COLO668 (cell line): Measurements from ENCODE around the gene SYS1.

Source experiments
- DNase-seq: peaks from one replicate; lab custom pipeline; 2025; ENCODE audit not compliant: unreplicated experiment; lab: John Stamatoyannopoulos, UW

SYS1 gene

DNA sequence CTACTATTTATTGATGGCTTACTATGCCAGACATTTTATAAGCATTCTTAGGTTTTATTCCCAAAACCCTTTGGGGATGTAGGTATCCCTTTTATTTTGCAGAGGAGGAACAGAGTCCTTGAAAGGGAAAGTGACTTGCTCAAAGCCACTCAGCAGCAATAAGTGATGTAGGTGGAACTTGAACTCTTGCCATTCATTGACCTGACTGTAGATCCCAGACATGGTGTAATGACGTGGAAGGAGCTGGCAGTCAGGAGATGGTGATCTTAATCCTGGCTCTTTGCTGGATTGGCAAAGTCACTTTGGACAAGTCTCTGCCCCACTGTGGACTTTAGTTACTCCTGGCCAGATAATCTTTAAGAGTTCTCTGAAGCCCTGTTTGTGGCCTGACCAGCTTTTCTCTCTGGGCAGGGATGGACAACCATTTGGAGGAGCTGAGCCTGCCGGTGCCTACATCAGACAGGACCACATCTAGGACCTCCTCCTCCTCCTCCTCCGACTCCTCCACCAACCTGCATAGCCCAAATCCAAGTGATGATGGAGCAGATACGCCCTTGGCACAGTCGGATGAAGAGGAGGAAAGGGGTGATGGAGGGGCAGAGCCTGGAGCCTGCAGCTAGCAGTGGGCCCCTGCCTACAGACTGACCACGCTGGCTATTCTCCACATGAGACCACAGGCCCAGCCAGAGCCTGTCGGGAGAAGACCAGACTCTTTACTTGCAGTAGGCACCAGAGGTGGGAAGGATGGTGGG, 46.7 kb downstream of the SYS1 start:
- DNase-seq: no peak

DNA sequence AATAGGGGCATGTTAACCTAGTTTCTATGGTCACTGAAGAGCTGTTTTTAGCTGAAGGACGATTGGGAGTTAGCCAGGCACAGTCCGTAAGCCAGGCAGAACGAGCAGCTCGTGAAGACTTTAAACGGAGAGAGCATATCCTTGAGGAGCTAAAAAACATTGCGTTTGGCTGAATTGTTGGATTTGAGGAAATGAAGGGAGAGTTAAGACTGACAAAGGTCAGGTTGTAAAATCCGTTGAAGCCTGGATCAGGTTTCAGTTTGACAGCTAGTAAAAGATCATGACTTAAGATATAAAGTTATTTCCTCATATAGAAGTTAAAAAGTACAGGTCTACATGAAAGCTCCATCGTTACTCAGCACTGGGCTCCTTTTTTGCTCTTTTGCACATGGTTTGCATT, 47.9 kb downstream of the SYS1 start:
- no peak for DNase-seq

DNA sequence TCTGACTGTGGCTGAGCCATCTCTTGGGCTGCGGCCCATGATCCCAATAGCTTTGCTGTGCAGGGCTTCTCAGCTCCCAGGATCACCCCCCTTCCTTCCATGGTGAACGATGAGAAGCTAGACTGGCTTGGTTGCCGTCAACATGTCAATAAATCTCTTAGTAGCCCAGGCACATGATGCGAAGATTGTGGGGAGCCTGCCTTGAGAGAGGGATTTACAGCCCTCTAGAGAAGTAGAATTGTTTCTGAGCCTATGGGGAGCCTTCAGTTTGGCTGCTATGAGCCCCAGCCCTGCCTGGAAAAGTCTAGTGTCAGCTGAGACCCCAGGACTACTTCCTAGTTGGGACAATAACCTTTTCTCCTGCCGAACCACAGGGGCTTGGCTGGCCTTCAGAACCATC, 49.7 kb downstream of the SYS1 start:
- DNase-seq: no peak

DNA sequence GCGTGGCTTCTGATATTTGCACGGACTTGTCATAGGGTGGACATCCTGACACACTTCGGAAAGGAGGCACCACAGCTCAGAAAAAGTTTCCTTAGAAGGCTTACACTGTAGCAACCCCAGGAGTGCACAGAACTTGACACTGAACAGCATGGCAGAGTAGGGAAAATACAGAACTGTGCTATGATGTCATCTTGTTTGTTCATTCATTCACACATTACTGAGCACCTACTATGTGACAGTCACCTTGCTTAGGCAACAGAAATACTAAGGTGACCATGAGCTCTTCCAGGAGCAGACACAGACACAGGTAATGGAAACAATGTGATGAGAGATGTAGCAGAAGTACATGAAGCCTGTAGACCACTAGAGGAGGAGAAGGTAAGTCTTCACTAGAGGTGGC, 50.5 kb downstream of the SYS1 start:
- no peak for DNase-seq

DNA sequence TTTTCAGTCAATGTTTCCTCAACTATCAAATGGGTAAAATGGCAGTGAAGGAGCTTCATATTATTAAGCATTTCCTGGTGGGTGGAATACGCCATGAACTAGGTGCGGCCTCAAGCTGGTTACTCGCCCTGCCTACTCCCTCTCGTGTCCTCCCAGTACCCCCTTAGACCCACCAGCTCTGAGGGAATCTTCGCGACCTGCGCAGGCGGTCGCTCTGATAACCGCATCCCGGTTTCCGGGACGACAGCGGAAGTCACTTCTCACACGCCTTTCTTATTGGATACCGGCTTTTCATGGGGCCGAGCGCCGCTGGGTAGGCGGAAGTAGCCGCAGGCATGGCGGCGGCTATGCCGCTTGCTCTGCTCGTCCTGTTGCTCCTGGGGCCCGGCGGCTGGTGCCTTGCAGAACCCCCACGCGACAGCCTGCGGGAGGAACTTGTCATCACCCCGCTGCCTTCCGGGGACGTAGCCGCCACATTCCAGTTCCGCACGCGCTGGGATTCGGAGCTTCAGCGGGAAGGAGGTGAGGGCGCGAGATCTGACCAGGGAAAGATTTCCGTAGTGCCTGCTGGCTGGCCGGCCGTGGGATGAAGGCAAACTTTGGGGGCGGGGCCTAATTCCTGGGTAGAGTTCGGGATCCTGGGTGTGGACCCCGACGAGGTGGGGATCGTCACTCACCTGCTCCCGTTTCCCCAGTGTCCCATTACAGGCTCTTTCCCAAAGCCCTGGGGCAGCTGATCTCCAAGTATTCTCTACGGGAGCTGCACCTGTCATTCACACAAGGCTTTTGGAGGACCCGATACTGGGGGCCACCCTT, 53.1 kb downstream of the SYS1 start, which contains the start of gene PIGT:
Gene PIGT, plus strand, starts transcription at position 320 of the 816 bp plus-strand sequence. Its CDS starts 16 bp downstream, at position 336.
- peak; percentile 93 for DNase-seq

DNA sequence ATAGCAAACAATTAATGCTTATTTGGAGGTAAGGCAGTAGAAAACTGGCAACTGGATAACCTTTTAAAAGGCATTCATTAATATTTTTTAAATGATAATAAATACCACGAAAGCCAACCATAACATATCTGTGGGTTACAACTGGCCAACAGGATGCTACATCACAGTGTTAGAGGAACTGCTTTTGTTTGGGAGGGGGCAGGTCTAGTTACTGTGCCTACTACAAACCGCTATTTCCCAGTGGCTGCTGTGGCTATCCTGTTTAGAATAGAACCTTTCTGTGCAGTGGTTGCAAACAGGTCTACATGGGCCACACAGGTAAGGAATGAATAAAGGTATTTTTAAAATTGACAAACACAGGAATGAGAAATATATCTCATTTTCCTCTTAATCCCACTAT, 54.0 kb downstream of the SYS1 start:
- no peak for DNase-seq
